ENCODE measurements around the gene SEPTIN11.

DNA sequence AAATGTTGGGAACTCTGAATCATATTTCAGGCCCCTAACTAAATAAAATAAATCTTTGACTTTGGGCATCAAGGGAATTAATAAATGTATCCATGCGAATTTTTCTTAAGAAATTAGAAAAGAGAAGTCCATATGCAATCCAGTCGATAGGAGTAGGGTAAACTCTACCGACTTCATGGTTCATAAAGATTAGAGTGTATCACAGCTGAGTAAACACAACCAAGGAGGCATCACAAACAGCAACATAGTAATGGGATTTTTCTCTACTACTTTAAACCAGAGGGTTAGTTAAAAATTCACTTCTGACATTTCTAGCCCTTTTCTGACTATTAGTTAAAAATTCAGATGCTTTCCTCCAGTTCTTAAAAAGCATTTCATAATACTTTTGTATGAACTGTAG, 19.9 kb downstream of the SEPTIN11 start:
- TF ChIP-seq TEAD4 (IDR thresholded peaks at IDR 0.05) (no peak), CREB1 (IDR thresholded peaks at IDR 0.05; ENCODE audit: low read depth) (no peak), TAF1 (IDR thresholded peaks at IDR 0.05; ENCODE audit: low read depth) (no peak), RAD21 (IDR thresholded peaks at IDR 0.05; ENCODE audit: low read depth) (no peak), YY1 (IDR thresholded peaks at IDR 0.05; ENCODE audit: low read depth) (no peak), EGR1 (IDR thresholded peaks at IDR 0.05) (no peak), EP300 (IDR thresholded peaks at IDR 0.05; ENCODE audit: borderline replicate concordance) (no peak), CEBPB (IDR thresholded peaks at IDR 0.05) (no peak), FOXM1 (IDR thresholded peaks at IDR 0.05; ENCODE audit: borderline replicate concordance, low read depth) (no peak)
- TF ChIP-seq, protein P1, sequence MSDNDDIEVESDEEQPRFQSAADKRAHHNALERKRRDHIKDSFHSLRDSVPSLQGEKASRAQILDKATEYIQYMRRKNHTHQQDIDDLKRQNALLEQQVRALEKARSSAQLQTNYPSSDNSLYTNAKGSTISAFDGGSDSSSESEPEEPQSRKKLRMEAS (IDR thresholded peaks at IDR 0.05), result no peak
- TF ChIP-seq, protein P2, sequence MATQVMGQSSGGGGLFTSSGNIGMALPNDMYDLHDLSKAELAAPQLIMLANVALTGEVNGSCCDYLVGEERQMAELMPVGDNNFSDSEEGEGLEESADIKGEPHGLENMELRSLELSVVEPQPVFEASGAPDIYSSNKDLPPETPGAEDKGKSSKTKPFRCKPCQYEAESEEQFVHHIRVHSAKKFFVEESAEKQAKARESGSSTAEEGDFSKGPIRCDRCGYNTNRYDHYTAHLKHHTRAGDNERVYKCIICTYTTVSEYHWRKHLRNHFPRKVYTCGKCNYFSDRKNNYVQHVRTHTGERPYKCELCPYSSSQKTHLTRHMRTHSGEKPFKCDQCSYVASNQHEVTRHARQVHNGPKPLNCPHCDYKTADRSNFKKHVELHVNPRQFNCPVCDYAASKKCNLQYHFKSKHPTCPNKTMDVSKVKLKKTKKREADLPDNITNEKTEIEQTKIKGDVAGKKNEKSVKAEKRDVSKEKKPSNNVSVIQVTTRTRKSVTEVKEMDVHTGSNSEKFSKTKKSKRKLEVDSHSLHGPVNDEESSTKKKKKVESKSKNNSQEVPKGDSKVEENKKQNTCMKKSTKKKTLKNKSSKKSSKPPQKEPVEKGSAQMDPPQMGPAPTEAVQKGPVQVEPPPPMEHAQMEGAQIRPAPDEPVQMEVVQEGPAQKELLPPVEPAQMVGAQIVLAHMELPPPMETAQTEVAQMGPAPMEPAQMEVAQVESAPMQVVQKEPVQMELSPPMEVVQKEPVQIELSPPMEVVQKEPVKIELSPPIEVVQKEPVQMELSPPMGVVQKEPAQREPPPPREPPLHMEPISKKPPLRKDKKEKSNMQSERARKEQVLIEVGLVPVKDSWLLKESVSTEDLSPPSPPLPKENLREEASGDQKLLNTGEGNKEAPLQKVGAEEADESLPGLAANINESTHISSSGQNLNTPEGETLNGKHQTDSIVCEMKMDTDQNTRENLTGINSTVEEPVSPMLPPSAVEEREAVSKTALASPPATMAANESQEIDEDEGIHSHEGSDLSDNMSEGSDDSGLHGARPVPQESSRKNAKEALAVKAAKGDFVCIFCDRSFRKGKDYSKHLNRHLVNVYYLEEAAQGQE (IDR thresholded peaks at IDR 0.05; ENCODE audit: low read depth), result no peak
- TF ChIP-seq, protein P3, sequence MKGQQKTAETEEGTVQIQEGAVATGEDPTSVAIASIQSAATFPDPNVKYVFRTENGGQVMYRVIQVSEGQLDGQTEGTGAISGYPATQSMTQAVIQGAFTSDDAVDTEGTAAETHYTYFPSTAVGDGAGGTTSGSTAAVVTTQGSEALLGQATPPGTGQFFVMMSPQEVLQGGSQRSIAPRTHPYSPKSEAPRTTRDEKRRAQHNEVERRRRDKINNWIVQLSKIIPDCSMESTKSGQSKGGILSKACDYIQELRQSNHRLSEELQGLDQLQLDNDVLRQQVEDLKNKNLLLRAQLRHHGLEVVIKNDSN (IDR thresholded peaks at IDR 0.05), result no peak
